GM20431 (cell line): ENCODE data around the gene RCL1.
"Not testable (repeated sequence)": the region's sequence is repeated elsewhere in the genome, so short reads cannot be mapped to it uniquely, and the experiment has no call there.

Experiments
- in situ Hi-C: fragments of 300-500 bp; cut with MseI, MboI; formaldehyde crosslinking; loops from one replicate; pipeline ENCODE4 v1.15.0; 2020; ENCODE audit warnings: low sequenced_read_pairs; ENCODE audit not compliant: unreplicated experiment

Gene RCL1

GRCh38 chr9:4864698-4865097 is 72.0 kb downstream of the RCL1 start:
- in situ Hi-C loops = no loop called here

DNA sequence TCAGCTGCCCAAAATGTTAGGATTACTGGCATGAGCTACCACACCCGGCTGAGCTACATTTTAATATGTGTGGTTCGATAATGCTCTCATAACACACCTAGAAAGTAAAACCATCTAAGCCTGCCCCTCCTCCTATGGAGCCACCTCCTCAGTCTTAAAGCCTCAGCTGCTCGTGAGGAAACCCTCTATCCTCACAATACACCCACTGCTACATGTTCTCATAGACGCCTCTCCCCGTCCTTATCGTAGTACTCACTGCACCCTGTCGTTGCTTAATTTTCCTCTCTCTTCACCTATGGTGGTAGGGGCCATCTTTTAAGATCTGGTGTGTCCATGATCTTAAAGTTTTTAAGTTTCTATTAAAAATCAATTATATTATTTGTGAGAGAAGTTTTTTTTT is 72.9 kb downstream of the RCL1 start:
- in situ Hi-C loops = no loop called here

GRCh38 chr9:4866239-4866969 is 73.7 kb downstream of the RCL1 start:
- in situ Hi-C loops = no loop called here

DNA sequence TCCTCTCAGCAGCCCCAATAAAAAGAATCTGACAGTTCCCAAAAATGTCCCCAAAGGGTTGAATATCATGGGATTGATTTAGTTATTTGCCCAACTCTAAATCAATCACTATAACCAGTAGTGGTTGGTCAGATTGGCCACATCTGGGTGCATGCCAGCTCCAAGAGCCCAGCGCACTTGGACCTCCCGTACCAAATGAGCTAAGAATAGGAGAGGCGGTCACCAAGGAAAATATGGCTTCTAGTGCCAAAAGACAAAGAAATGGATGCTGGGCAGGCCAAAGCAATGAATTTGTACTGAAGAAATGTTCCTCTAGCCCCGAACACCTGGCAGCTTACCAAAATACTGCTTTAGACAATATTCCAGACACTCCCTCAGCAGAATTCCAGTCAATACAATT is 80.3 kb downstream of the RCL1 start:
- in situ Hi-C loops = no loop called here

DNA sequence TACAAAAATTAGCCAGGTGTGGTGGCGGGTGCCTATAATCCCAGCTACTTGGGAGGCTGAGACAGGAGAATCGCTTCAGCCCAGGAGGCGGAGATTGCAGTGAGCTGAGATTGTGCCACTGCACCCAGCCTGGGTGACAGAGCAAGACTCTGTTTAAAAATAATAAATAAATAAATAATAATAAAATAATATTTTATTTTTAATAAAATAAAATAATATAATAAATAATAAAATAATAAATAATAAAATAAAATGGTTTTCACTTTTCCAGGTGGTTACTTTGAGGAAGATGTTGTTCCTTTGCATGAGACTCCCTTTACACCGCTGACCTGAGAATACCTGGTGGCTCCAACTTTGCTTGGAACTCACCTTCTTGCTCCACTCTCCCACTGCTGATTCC is 82.8 kb downstream of the RCL1 start:
- in situ Hi-C loops = no loop called here

DNA sequence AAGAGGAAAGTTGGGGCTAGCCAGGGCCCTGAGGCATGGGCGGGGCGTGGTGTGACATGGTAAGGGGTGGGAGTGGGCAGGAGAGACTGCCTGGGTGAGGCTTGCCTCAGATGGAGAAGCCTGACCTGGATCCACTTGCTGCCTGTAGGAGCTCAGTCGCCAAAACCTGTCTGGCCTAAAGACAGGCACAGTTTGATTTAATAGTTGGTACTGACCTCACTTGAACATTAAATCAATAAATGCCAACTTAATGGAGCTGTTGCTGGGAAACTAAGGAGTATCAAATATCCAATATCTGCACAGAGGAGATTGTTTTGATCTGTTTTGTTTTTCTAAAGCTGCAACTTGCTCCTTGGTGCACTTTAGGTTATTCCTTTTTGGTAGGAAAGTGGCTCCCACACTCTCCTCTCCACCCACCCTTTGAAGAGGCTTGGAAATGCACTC is 86.4 kb downstream of the RCL1 start:
- in situ Hi-C loops = no loop called here

DNA sequence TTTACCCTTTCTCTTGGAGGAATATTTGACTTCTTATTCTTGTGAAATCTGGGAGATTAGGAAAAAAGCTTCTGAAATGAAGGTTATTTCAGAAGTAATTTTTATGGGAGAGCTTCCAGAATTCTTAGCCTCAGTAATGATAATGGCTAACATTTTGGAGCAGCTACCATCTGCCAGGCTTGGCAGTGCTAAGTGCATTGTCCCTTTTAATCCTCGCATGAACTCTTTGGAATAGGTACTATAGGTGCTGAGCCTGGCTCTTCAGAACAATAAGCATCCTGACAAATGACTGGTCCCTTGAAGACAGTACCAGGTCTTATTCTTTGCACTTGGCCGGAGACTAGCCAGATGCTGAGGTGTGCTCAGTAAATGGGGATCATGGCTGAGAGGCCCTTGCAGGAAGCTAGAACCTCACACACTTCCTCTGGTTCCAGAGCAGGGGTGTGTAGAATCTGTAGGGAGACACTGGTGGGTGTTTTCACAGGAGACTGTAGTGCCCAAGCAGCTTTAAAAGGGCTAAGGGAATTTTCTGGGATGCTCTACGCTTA is 90.7 kb downstream of the RCL1 start:
- in situ Hi-C loops = no loop called here

DNA sequence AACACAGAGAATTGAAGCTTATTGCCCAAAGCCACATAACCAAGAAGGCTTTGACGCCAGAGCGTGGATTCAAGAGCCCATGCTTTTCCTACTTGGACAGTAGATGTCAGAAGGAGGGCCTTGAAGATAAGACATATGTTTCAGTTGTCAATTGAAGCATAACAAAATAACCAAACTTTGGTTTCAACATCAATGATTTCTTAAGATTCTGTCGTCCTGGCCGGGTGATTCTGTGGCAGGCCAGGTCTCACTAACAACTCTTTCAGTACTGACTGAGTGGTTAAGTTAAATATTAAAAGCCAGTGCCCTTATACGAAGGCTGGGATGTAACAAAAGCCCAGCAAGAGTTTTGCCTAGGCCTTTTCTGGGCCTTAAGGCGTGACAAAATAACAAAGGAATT is 94.0 kb downstream of the RCL1 start:
- in situ Hi-C loops = no loop called here

DNA sequence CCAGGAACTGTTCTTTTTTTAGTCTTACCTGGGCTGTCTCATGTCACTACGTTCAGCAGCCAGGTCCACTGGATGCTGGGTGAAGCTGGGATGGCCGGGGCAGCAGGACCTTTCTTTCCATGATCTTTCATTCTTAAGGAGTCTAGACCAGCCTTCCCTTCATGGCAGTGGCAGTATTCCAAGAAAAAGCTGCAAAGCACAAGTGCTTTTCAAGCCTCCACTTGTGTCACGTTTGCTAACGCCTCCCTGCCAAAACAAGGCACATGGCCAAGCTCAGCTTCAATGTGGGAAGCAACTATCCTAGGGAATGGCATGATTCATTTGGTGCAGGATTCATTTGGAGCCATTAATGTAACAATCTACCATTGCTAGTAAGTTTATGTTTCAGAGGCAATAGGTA is 94.8 kb downstream of the RCL1 start:
- in situ Hi-C loops = no loop called here

- in situ Hi-C loops = no loop called here
These were observed 97.5 kb downstream of the RCL1 start for GRCh38 chr9:4890242-4890641.

DNA sequence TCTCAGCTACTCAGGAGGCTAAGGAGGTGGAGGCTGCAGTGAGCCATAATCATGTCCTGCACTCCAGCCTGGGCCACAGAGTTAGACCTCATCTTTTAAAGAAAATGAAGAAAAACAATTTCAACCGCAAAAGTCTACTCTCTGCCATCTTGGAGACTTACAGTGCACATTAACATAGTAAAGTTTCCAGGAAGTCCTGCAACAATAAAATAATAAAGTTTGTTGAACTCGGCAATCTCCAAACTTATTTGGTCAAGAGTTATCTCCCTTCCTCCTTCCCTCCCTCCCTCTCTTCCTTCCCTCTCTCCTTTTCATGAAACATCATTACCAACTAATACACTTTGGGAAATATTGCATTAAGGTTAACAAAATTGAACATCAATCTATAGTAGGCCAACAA is 98.2 kb downstream of the RCL1 start:
- in situ Hi-C loops = no loop called here

DNA sequence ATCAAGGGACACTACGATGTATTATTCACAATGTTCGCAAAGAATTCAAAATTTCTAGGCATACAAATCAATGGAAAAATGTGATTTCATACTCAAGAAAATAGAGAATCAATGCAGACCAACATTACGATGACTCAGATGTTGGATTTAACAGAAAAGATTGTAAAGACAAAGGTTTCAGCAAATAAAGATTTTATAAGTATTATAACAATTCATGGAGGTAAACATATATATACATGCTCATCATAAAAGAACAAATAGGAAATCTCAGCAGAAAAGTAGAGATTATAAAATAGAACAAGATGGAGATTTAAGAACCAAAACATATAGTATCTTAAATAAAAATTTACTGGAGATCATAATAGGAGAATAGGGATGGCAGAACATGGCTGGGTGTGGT is 98.9 kb downstream of the RCL1 start:
- in situ Hi-C loops = no loop called here

DNA sequence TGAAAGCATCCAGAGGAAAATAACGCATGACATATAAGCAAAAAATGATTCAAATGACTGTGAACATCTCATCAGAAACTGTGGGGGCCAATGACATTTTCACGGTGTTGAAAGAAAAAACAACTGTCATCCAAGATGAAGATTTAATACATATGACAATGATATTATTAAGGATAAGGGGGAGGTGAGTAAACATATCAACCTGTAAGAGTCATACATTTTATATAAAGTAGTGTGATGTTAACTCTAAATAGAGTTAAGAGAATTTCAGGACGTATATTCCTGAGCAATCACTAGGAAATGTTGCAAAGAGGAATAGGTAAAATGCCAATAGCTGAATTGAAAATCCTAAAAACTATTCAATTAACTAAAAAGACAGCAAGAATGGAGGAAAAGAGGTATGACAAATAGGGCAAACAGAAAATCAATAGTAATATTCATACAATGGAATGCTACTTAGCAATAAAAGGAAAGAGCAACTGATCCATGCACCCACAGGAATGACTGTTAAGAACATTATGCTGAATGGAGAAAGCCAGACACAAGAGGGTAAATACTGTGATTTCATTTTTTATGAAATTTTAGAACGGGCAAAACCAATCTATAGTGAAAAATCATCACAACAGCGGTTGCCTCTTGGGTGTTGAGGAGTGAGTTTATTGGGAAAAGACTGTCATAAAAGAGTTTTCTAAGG is 99.9 kb downstream of the RCL1 start:
- in situ Hi-C loops = no loop called here

DNA sequence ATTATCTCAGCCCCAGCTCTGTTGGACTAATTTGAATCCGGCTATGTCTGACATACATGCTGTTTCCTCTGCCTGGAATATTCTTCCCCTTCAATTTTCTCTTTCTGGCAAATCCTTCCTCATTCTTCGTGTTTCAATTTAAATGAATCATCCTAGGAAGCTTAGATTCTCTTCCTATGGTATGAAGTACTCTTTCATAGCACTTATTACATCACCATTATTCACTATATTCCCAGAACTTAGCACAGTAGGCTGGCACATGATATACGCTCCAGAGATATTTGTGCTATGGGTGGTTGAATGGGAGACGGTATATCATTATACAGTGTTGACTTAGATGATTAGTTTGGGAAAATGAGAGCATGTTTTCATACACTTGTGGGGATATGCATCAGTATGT is 101.3 kb downstream of the RCL1 start:
- in situ Hi-C loops = no loop called here

DNA sequence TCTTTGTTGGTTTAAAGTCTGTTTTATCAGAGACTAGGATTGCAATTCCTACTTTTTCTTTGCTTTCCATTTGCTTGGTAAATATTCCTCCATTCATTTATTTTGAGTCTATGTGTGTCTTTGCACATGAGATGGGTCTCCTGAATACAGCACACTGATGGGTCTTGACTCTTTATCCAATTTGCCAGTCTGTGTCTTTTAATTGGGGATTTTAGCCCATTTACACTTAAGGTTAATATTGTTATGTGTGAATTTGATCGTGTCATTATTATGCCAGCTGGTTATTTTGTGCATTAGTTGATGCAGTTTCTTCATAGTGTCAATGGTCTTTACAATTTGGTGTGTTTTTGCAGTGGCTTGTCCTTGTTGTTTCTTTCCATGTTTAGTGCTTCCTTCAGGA is 107.1 kb downstream of the RCL1 start:
- in situ Hi-C loops = not testable (repeated sequence)

DNA sequence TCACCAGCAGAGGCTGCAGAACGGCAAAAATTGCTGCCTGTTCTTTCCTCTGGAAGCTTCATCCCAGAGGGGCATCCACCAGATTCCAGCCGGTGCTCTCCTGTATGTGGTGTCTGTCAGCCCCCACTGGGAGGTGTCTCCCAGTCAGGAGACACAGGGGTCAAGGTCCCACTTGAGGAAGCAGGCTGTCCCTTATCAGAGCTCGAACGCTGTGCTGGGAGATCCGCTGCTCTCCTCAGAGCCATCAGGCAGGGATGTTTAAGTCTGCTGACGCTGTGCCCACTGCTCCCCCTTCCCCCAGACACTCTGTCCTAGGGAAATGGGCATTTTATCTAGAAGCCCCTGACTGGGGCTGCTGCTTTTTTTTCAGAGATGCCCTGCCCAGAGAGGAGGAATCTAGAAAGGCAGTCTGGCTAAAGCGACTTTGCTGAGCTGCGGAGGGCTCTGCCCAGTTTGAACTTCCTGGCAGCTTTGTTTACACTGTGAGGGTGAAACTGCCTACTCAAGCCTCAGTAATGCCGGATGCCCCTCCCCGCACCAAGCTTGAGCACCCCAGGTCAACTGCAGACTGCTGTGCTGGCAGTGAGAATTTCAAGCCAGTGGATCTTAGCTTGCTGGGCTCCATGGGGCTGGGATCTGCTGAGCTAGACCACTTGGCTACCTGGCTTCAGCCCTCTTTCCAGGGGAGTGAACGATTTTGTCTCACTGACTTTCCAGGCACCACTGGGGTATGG is 108.8 kb downstream of the RCL1 start:
- in situ Hi-C loops = not testable (repeated sequence)

- in situ Hi-C loops = no loop called here
These were observed 109.4 kb downstream of the RCL1 start for GRCh38 chr9:4902135-4902475.

GRCh38 chr9:4904322-4905134 is 111.8 kb downstream of the RCL1 start:
- in situ Hi-C loops = no loop called here

DNA sequence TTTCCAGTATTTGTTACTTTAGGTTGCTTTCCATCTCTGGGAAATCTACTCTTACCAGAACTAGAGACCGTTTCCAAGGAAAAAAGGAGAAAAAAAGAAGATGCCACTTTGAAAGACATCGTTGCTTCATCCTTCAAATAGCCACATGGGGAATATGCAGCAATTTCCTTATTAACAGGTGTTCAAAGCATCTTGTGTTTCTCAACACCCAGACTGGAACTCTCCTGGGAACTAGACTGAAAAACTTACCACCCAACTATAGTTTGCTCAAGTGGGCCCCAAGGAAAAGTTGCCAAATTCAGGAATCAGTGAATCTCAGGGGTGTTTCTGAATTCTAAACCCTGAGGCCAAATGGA is 112.4 kb downstream of the RCL1 start:
- in situ Hi-C loops = no loop called here
